Activated CD4-positive, alpha-beta memory T cell treated with anti-CD3 and anti-CD28 coated beads for 36 hours (primary cell): ENCODE data around the gene MTA1. TPM values are rescaled to one million over a fixed set of nuclear protein-coding genes. Genes with fewer than 3 reads are reported as not detected.

ENCODE experiments used
- CTCF ChIA-PET: fragments of 350-600 bp; sonication (Branson Sonifier 250); formaldehyde crosslinking; loops from one replicate; lab custom pipeline; 2021; ENCODE audit warnings: antibody characterized with exemption, inconsistent platforms; lab: Charles Lee
- POLR2A ChIA-PET: fragments of 350-600 bp; sonication (Branson Sonifier 250); formaldehyde crosslinking; loops from one replicate; lab custom pipeline; 2021; ENCODE audit warnings: antibody characterized with exemption; lab: Charles Lee
- DNase-seq: peaks from one replicate; pipeline ENCODE4 v3.0.0-alpha.2; 2020
- H3K27ac Mint-ChIP-seq: one replicate; pipeline ENCODE4 v1.8.0; 2021; ENCODE audit warnings: mixed read lengths
- H3K27me3 Mint-ChIP-seq: one replicate; pipeline ENCODE4 v1.8.0; 2021; ENCODE audit warnings: mixed read lengths
- H3K36me3 Mint-ChIP-seq: one replicate; pipeline ENCODE4 v1.8.0; 2021; ENCODE audit warnings: mixed read lengths
- H3K4me1 Mint-ChIP-seq: one replicate; pipeline ENCODE4 v1.8.0; 2021; ENCODE audit warnings: low read depth, mixed read lengths
- H3K4me3 Mint-ChIP-seq: one replicate; pipeline ENCODE4 v1.8.0; 2021; ENCODE audit warnings: mild to moderate bottlenecking, mixed read lengths
- H3K9me3 Mint-ChIP-seq: one replicate; pipeline ENCODE4 v1.8.0; 2021; ENCODE audit warnings: mixed read lengths
- intact Hi-C: fragments of 100-400 bp; cut with micrococcal nuclease; formaldehyde crosslinking; loops from one replicate; pipeline ENCODE4 v1.15.1; 2023
- total RNA-seq, 2 experiments: library from RNA; stranded (reverse); gene quantifications; one replicate each; pipeline ENCODE4 v1.2.3, GENCODE V29; 2021

The MTA1 gene
- total RNA-seq, 2 experiments from 2014 or later = 107 to 109 TPM

GRCh38 chr14:105453847-105454246 is 34.2 kb downstream of the MTA1 start:
- Mint-ChIP-seq H3K36me3 (peaks cover 19% of the 10 kb centered on the region), H3K27me3 (no peaks in the 10 kb centered on the region), H3K27ac (no peak overlapping the region), H3K4me3 (no peak overlapping the region), H3K9me3 (no peaks in the 10 kb centered on the region), H3K4me1 (no peaks in the 10 kb centered on the region)
- ChIA-PET CTCF (interaction anchor here (3.2 kb wide), 1 partner anchor 36 kb away, joined by 13 read pairs; no protein-coding TSS in a partner anchor), POLR2A (no interaction called here)
- intact Hi-C loops = no loop called here
- no peak for DNase-seq

GRCh38 chr14:105455086-105455640 is 35.5 kb downstream of the MTA1 start:
- H3K9me3 Mint-ChIP-seq = no peaks in the 10 kb centered on the region
- H3K4me3 Mint-ChIP-seq = no peak overlapping the region
- H3K36me3 Mint-ChIP-seq = peaks cover 18% of the 10 kb centered on the region
- H3K4me1 Mint-ChIP-seq = no peaks in the 10 kb centered on the region
- intact Hi-C loops = no loop called here
- ChIA-PET POLR2A (no interaction called here), CTCF (interaction anchor here (3.2 kb wide), 1 partner anchor 35 kb away, joined by 13 read pairs; no protein-coding TSS in a partner anchor)
- no peak for DNase-seq
- no peaks in the 10 kb centered on the region for H3K27me3 Mint-ChIP-seq
- no peak overlapping the region for H3K27ac Mint-ChIP-seq

GRCh38 chr14:105455766-105456660 is 36.4 kb downstream of the MTA1 start:
- H3K36me3 Mint-ChIP-seq = peaks cover 16% of the 10 kb centered on the region
- no peaks in the 10 kb centered on the region for H3K27me3 Mint-ChIP-seq
- H3K27ac Mint-ChIP-seq = no peak overlapping the region
- H3K4me3 Mint-ChIP-seq = no peak overlapping the region
- intact Hi-C loops = no loop called here
- ChIA-PET POLR2A (no interaction called here), CTCF (interaction anchor here (3.2 kb wide), 1 partner anchor 34 kb away, joined by 13 read pairs; no protein-coding TSS in a partner anchor)
- H3K9me3 Mint-ChIP-seq = no peaks in the 10 kb centered on the region
- no peaks in the 10 kb centered on the region for H3K4me1 Mint-ChIP-seq
- no peak for DNase-seq

GRCh38 chr14:105456736-105457617 is 37.4 kb downstream of the MTA1 start:
- Mint-ChIP-seq H3K36me3 (peaks cover 17% of the 10 kb centered on the region), H3K9me3 (no peaks in the 10 kb centered on the region), H3K27me3 (no peaks in the 10 kb centered on the region), H3K4me1 (no peaks in the 10 kb centered on the region), H3K27ac (no peak overlapping the region), H3K4me3 (no peak overlapping the region)
- no peak for DNase-seq
- intact Hi-C loops = no loop called here
- ChIA-PET POLR2A (no interaction called here), CTCF (interaction anchor here (0.6 kb wide), 1 partner anchor 688 kb away, joined by 3 read pairs; no protein-coding TSS in a partner anchor)

- no peak for DNase-seq
- CTCF ChIA-PET = interaction anchor here (0.6 kb wide), 1 partner anchor 689 kb away, joined by 3 read pairs; no protein-coding TSS in a partner anchor
- H3K4me1 Mint-ChIP-seq = no peaks in the 10 kb centered on the region
- no peak overlapping the region for H3K4me3 Mint-ChIP-seq
- POLR2A ChIA-PET = no interaction called here
- no peaks in the 10 kb centered on the region for H3K27me3 Mint-ChIP-seq
- no peaks in the 10 kb centered on the region for H3K9me3 Mint-ChIP-seq
- peaks cover 13% of the 10 kb centered on the region for H3K36me3 Mint-ChIP-seq
- no peak overlapping the region for H3K27ac Mint-ChIP-seq
- intact Hi-C loops = no loop called here
These were observed 38.4 kb downstream of the MTA1 start for GRCh38 chr14:105458010-105458409.

- intact Hi-C loops = no loop called here
- Mint-ChIP-seq H3K4me1 (no peaks in the 10 kb centered on the region), H3K27me3 (no peaks in the 10 kb centered on the region), H3K9me3 (no peaks in the 10 kb centered on the region), H3K27ac (no peak overlapping the region), H3K36me3 (peaks cover 16% of the 10 kb centered on the region), H3K4me3 (no peak overlapping the region)
- ChIA-PET POLR2A (no interaction called here), CTCF (no interaction called here)
- DNase-seq = no peak
These were observed 38.9 kb downstream of the MTA1 start for GRCh38 chr14:105458571-105458970.

GRCh38 chr14:105460116-105460515 is 40.5 kb downstream of the MTA1 start:
- intact Hi-C loops = no loop called here
- Mint-ChIP-seq H3K9me3 (no peaks in the 10 kb centered on the region), H3K4me1 (no peaks in the 10 kb centered on the region), H3K4me3 (no peak overlapping the region), H3K27me3 (no peaks in the 10 kb centered on the region), H3K27ac (no peak overlapping the region), H3K36me3 (peaks cover 17% of the 10 kb centered on the region)
- no peak for DNase-seq
- ChIA-PET CTCF (no interaction called here), POLR2A (no interaction called here)

GRCh38 chr14:105460616-105461015 is 41.0 kb downstream of the MTA1 start:
- intact Hi-C loops = no loop called here
- Mint-ChIP-seq H3K9me3 (no peaks in the 10 kb centered on the region), H3K4me3 (no peak overlapping the region), H3K27me3 (no peaks in the 10 kb centered on the region), H3K4me1 (no peaks in the 10 kb centered on the region), H3K36me3 (peaks cover 15% of the 10 kb centered on the region), H3K27ac (no peak overlapping the region)
- no peak for DNase-seq
- CTCF ChIA-PET = no interaction called here
- POLR2A ChIA-PET = no interaction called here

- H3K9me3 Mint-ChIP-seq = no peaks in the 10 kb centered on the region
- H3K36me3 Mint-ChIP-seq = peaks cover 13% of the 10 kb centered on the region
- no peak for DNase-seq
- intact Hi-C loops = no loop called here
- no peaks in the 10 kb centered on the region for H3K4me1 Mint-ChIP-seq
- H3K27ac Mint-ChIP-seq = no peak overlapping the region
- POLR2A ChIA-PET = no interaction called here
- H3K4me3 Mint-ChIP-seq = no peak overlapping the region
- CTCF ChIA-PET = no interaction called here
- H3K27me3 Mint-ChIP-seq = no peaks in the 10 kb centered on the region
These were observed 42.3 kb downstream of the MTA1 start for GRCh38 chr14:105461903-105462302.

- Mint-ChIP-seq H3K36me3 (peaks cover 13% of the 10 kb centered on the region), H3K4me1 (no peaks in the 10 kb centered on the region), H3K27me3 (no peaks in the 10 kb centered on the region), H3K4me3 (no peak overlapping the region), H3K27ac (no peak overlapping the region), H3K9me3 (no peaks in the 10 kb centered on the region)
- ChIA-PET CTCF (no interaction called here), POLR2A (no interaction called here)
- DNase-seq = no peak
- intact Hi-C loops = no loop called here
These were observed 44.9 kb downstream of the MTA1 start for GRCh38 chr14:105464501-105464900.

- Mint-ChIP-seq H3K4me1 (no peaks in the 10 kb centered on the region), H3K36me3 (peaks cover 13% of the 10 kb centered on the region), H3K9me3 (no peaks in the 10 kb centered on the region), H3K27ac (no peak overlapping the region), H3K4me3 (no peak overlapping the region), H3K27me3 (no peaks in the 10 kb centered on the region)
- DNase-seq = no peak
- CTCF ChIA-PET = no interaction called here
- intact Hi-C loops = no loop called here
- POLR2A ChIA-PET = no interaction called here
These were observed 45.8 kb downstream of the MTA1 start for GRCh38 chr14:105465209-105466031.
